ENCODE measurements around the gene MAPK12. TPM values are rescaled to one million over a fixed set of nuclear protein-coding genes. Genes with fewer than 3 reads are reported as not detected.

The MAPK12 gene
- total and polyA plus RNA-seq, 10 donors: 3.9 to 11.6 (median 7.9) TPM

DNA sequence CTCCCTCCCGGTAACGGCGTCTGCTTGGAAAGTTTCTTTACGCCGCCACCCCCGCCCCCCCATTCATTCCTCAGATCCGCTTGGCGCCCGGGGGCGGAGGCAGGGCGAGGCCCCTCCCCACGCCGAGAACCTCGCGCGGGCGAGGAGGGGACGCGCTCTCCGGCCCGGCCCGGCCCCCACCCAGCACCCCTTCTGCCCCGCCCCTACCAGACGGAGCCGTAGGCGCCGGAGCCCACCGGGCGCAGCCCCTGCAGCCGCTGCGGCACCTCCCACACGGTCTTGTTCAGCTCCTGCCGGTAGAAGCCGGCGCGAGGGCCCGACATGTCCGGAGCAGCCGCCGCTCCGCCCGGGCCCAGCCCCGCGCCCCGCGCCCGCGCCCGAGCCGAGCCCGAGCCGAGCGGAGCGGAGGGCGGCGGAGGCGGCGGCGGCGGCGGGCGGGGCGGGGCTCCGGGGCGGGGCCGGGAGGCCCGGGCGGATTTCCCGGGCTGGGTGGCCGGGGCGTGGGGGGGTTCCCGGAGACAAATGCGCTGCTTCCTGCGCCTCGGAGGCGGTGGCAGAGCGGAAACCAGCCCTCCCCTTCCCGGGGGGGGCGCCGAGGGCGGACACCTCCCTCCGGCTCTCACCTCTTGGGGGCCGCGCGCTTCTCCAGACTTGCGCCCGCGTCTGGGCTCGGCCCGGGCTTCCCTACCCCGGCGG lies 8.6 kb upstream of the MAPK12 start, which contains the start of gene MAPK11:
TSS of gene MAPK11 (minus strand) at position 411 of the 696 bp plus-strand sequence. CDS start at position 323, 88 bp downstream.
- peak in 2 of 3 donors; percentile 59 to 68 for TF ChIP-seq POLR2AphosphoS5 (IDR thresholded peaks at IDR 0.05)
- TF ChIP-seq, protein P1, sequence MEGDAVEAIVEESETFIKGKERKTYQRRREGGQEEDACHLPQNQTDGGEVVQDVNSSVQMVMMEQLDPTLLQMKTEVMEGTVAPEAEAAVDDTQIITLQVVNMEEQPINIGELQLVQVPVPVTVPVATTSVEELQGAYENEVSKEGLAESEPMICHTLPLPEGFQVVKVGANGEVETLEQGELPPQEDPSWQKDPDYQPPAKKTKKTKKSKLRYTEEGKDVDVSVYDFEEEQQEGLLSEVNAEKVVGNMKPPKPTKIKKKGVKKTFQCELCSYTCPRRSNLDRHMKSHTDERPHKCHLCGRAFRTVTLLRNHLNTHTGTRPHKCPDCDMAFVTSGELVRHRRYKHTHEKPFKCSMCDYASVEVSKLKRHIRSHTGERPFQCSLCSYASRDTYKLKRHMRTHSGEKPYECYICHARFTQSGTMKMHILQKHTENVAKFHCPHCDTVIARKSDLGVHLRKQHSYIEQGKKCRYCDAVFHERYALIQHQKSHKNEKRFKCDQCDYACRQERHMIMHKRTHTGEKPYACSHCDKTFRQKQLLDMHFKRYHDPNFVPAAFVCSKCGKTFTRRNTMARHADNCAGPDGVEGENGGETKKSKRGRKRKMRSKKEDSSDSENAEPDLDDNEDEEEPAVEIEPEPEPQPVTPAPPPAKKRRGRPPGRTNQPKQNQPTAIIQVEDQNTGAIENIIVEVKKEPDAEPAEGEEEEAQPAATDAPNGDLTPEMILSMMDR (IDR thresholded peaks at IDR 0.05 in 8 of 11, conservative IDR thresholded peaks at IDR 0.05 in 3 of 11): no peak
- TF ChIP-seq POLR2A (IDR thresholded peaks at IDR 0.05): no peak
- H3K4me1 ChIP-seq: peaks cover 18 to 72% (median 54%) of the 10 kb centered on the region in 6 donors
- H3K27ac ChIP-seq: peak within 1 kb of the TSS in 7 of 8 donors; percentile 51 to 78 (median 65)
- H3K9me3 ChIP-seq: peaks cover 0 to 8% (median 0%) of the 10 kb centered on the region in 8 donors
- peaks cover 0 to 16% (median 3%) of the 10 kb centered on the region in 6 donors for H3K36me3 ChIP-seq
- peaks cover 0 to 69% (median 18%) of the 10 kb centered on the region in 7 donors for H3K27me3 ChIP-seq (replicated peaks in 1 of 7)
- peak within 1 kb of the TSS; percentile 33 to 77 (median 55) for H3K4me3 ChIP-seq
- WGBS, 5 donors: 0 to 1% (median 1%) methylated on average over 26 to 92 of the region's 92 CpGs
- intact Hi-C loops (cut with DNase I; ENCODE audit: low total_unique reads): loop anchor here (5.0 kb wide), 1 partner anchor 57 kb away; the partner anchor contains the start of gene DENND6B
- peak; percentile 91 for DNase-seq

- Histone ChIP-seq H3K9me3 (peaks cover 0 to 8% (median 0%) of the 10 kb centered on the region in 8 donors), H3K4me1 (peaks cover 18 to 68% (median 52%) of the 10 kb centered on the region in 6 donors), H3K27me3 (replicated peaks in 1 of 7) (peaks cover 0 to 69% (median 18%) of the 10 kb centered on the region in 7 donors), H3K4me3 (peak overlapping the region; percentile 33 to 77 (median 55)), H3K36me3 (peaks cover 0 to 12% (median 0%) of the 10 kb centered on the region in 6 donors), H3K27ac (peak overlapping the region in 7 of 8 donors; percentile 51 to 78 (median 65))
- intact Hi-C loops (cut with DNase I; ENCODE audit: low total_unique reads): no loop called here
- no peak for DNase-seq
- TF ChIP-seq POLR2A (IDR thresholded peaks at IDR 0.05): no peak
- no peak for TF ChIP-seq POLR2AphosphoS5 (IDR thresholded peaks at IDR 0.05)
- TF ChIP-seq, protein P1 (IDR thresholded peaks at IDR 0.05 in 8 of 11, conservative IDR thresholded peaks at IDR 0.05 in 3 of 11): no peak
- WGBS, 5 donors: 0 to 9% (median 6%) methylated on average over 1 to 18 of the region's 18 CpGs
Measured at GRCh38 chr22:50269573-50269969, 8.1 kb upstream of the MAPK12 start.

- Histone ChIP-seq H3K27ac (peak overlapping the region in 2 of 8 donors; percentile 65), H3K9me3 (peaks cover 0 to 8% (median 0%) of the 10 kb centered on the region in 8 donors), H3K36me3 (peaks cover 0 to 5% (median 0%) of the 10 kb centered on the region in 6 donors), H3K4me1 (peaks cover 18 to 61% (median 49%) of the 10 kb centered on the region in 6 donors), H3K4me3 (peak overlapping the region in 1 of 8 donors; percentile 77), H3K27me3 (replicated peaks in 1 of 7) (peaks cover 0 to 75% (median 18%) of the 10 kb centered on the region in 7 donors)
- no peak for DNase-seq
- TF ChIP-seq POLR2A (IDR thresholded peaks at IDR 0.05): no peak
- TF ChIP-seq, protein P1 (IDR thresholded peaks at IDR 0.05 in 8 of 11, conservative IDR thresholded peaks at IDR 0.05 in 3 of 11): no peak
- no peak for TF ChIP-seq POLR2AphosphoS5 (IDR thresholded peaks at IDR 0.05)
- intact Hi-C loops (cut with DNase I; ENCODE audit: low total_unique reads): no loop called here
- 65 to 83% (median 75%) methylated on average over 6 to 9 of the region's 9 CpGs for WGBS, 5 donors
Measured at GRCh38 chr22:50268655-50269113, 7.2 kb upstream of the MAPK12 start.
